Measurements from ENCODE around the gene C2CD2.
"Not testable (repeated sequence)": the region's sequence is repeated elsewhere in the genome, so short reads cannot be mapped to it uniquely, and the experiment has no call there.

C2CD2 gene

GRCh38 chr21:41973861-41974751, 20.3 kb upstream of the C2CD2 start:
- DNase-seq: no peak

- no peak for DNase-seq
These were observed 19.6 kb upstream of the C2CD2 start for GRCh38 chr21:41973427-41973831.

GRCh38 chr21:41972511-41973205, 18.8 kb upstream of the C2CD2 start:
- DNase-seq: no peak

GRCh38 chr21:41971891-41972290, 18.1 kb upstream of the C2CD2 start:
- DNase-seq: no peak

- no peak for DNase-seq
These were observed 17.2 kb upstream of the C2CD2 start for GRCh38 chr21:41970751-41971653.

- no peak for DNase-seq
These were observed 16.2 kb upstream of the C2CD2 start for GRCh38 chr21:41970106-41970391.

- no peak for DNase-seq
These were observed 13.9 kb upstream of the C2CD2 start for GRCh38 chr21:41967708-41968107.

- DNase-seq: no peak
These were observed 13.2 kb upstream of the C2CD2 start for GRCh38 chr21:41966872-41967621.

- DNase-seq: no peak
These were observed 12.4 kb upstream of the C2CD2 start for GRCh38 chr21:41966041-41966833.

GRCh38 chr21:41965461-41966013, 11.7 kb upstream of the C2CD2 start:
- DNase-seq: no peak

GRCh38 chr21:41965045-41965444, 11.2 kb upstream of the C2CD2 start:
- DNase-seq: no peak

GRCh38 chr21:41964171-41964570, 10.4 kb upstream of the C2CD2 start:
- DNase-seq: no peak

- no peak for DNase-seq
These were observed 8.7 kb upstream of the C2CD2 start for GRCh38 chr21:41962425-41962966.

GRCh38 chr21:41961753-41962152, 7.9 kb upstream of the C2CD2 start:
- DNase-seq: peak; percentile 4 to 14

- DNase-seq: no peak
These were observed 7.5 kb upstream of the C2CD2 start for GRCh38 chr21:41961282-41961701.

- no peak for DNase-seq
These were observed 6.6 kb upstream of the C2CD2 start for GRCh38 chr21:41960386-41960785.

- not testable (repeated sequence) for DNase-seq
These were observed 5.9 kb upstream of the C2CD2 start for GRCh38 chr21:41959697-41960096.

GRCh38 chr21:41958886-41959563, 5.2 kb upstream of the C2CD2 start:
- DNase-seq: no peak

GRCh38 chr21:41957991-41958766, 4.4 kb upstream of the C2CD2 start:
- no peak for DNase-seq
